ENCODE data around the gene NMNAT3.

- no peak for TF ChIP-seq EZH2 (IDR thresholded peaks at IDR 0.05)
- no peak for TF ChIP-seq POLR2AphosphoS5 (IDR thresholded peaks at IDR 0.05; ENCODE audit: borderline replicate concordance, low read depth, low read length)
These were observed 70.3 kb downstream of the NMNAT3 start for GRCh38 chr3:139607257-139608107.

All from SK-N-MC (cell line).